Subcutaneous abdominal adipose tissue (tissue), 5 donors: ENCODE data around the gene SORBS1.

Source experiments
- H3K27ac ChIP-seq: one replicate; pipeline ENCODE4 v1.7.0; 2013; ENCODE audit warnings: low read depth, mild to moderate bottlenecking, inconsistent platforms, low read length, moderate library complexity
- H3K27me3 ChIP-seq, 5 donors: one replicate each; pipeline ENCODE4 v1.7.0; 2013; ENCODE audit warnings: low read length in 5 of 5, inconsistent platforms in 1 of 5; ENCODE audit not compliant: control insufficient read depth in 5 of 5, insufficient read depth in 4 of 5
- H3K36me3 ChIP-seq, 5 donors: one replicate each; pipeline ENCODE4 v1.7.0; 2013; ENCODE audit warnings: low read length in 5 of 5; ENCODE audit not compliant: control insufficient read depth in 5 of 5, insufficient read depth in 5 of 5
- H3K4me1 ChIP-seq, 5 donors: one replicate each; pipeline ENCODE4 v1.7.0; 2013; ENCODE audit warnings: low read length in 5 of 5, mild to moderate bottlenecking in 3 of 5, moderate library complexity in 1 of 5; ENCODE audit not compliant: control insufficient read depth in 5 of 5, insufficient read depth in 5 of 5
- H3K4me3 ChIP-seq, 5 donors: one replicate each; pipeline ENCODE4 v1.7.0; 2013; ENCODE audit warnings: low read length in 5 of 5, low read depth in 1 of 5
- H3K9ac ChIP-seq, 5 donors: one replicate each; pipeline ENCODE4 v1.7.0; 2013; ENCODE audit warnings: low read length in 5 of 5, mild to moderate bottlenecking in 4 of 5, moderate library complexity in 3 of 5
- H3K9me3 ChIP-seq, 5 donors: one replicate each; pipeline ENCODE4 v1.7.0; 2013; ENCODE audit warnings: low read length in 5 of 5; ENCODE audit not compliant: control insufficient read depth in 5 of 5
- donor health status: healthy.
- donor health status: healthy.
- donor health status: healthy.
- donor health status: healthy.
- donor health status: healthy.

SORBS1 gene

DNA sequence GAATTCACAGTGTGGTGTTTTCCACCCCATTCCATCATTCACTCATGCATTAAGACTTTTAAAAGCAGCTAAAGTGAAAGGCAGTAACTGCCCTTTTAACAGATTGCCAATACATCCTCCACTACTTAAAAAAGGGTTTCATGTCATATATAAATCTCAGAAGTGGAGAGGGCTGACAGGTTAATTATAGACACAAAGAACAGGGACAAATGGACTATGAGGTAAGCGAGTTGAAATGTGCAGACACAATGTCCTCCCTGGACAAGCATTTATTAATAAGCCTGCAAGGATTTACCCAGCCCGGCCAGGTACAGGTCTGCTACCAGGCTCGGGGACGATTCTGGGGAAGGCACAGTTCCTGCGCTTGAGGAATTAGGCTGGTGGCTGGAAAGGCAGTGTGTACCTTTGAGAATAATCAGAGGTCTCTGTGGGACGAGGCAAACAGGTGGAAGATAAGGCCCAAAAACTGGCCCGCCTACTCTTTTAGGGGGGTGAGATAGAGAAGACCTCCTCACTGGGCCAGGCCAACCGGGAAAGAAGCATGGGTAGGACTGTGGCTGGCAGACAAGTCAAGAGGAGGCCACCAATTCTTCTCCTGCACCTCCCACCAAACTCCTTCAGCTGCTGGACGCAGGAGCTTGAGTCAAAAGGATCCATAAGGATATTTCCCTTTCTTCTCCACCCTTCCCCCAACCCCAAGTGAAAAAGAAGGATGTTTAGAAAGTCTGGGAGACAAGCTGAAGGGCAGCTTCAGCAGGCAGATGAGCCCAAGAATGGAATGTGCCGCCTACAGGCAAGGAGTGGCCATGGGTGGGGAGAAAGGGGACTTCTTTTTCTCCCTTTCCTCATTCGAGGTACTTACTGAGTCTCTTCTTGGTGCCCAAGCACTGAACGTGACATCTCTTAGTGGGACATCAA lies 271.9 kb downstream of the SORBS1 start:
- no peaks in the 10 kb centered on the region for H3K36me3 ChIP-seq
- no peaks in the 10 kb centered on the region for H3K9me3 ChIP-seq
- no peaks in the 10 kb centered on the region for H3K27me3 ChIP-seq
- H3K27ac ChIP-seq: peak overlapping the region; percentile 58
- H3K4me3 ChIP-seq: peak overlapping the region; percentile 72 to 92 (median 87)
- peaks cover 5 to 51% (median 41%) of the 10 kb centered on the region in 5 donors for H3K4me1 ChIP-seq
- peak overlapping the region; percentile 19 to 84 (median 83) for H3K9ac ChIP-seq

DNA sequence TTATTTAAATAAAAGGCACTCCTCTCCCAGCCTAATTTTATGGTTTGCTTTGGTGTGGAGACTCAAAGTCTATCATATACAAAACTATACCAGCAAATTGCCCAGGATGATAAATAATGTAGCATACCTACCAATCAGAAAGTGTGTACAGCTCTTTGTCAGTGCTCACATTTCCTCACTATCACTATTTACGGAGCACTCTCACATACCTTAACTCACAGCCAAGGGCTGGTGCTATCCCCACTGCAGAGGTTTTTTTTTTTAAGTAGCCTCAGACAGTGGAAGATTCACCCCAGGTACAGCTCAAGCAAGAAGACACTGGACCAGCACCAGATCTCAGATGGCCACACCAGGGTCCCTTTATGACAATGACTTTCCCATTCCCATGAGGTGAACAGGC lies 272.9 kb downstream of the SORBS1 start:
- peak overlapping the region; percentile 35 for H3K27ac ChIP-seq
- no peaks in the 10 kb centered on the region for H3K27me3 ChIP-seq
- H3K36me3 ChIP-seq: no peaks in the 10 kb centered on the region
- H3K4me1 ChIP-seq: peaks cover 5 to 51% (median 38%) of the 10 kb centered on the region in 5 donors
- no peaks in the 10 kb centered on the region for H3K9me3 ChIP-seq
- H3K9ac ChIP-seq: peak overlapping the region in 1 of 5 donors; percentile 48
- H3K4me3 ChIP-seq: peak overlapping the region in 3 of 5 donors; percentile 72 to 88 (median 84)

DNA sequence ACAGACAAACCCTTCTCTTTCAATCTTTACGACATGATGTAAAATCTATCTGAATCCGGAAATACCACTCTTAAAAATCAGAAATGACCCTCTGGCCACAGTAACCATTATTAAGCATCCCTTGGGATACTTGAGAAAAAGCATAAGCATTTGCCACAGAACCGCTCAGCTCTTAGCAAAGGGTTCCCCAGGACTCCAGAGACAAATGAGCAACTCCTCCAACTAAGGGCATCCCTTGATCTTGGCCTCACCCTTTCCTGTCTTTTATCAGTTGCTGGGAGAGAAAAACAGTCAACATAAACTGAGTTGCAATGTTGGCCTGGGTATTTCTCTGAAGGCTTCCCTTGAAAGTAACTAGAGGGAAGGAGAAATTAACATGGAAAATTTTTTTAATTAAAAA lies 273.9 kb downstream of the SORBS1 start:
- peaks cover 5 to 51% (median 37%) of the 10 kb centered on the region in 5 donors for H3K4me1 ChIP-seq
- H3K27me3 ChIP-seq: no peaks in the 10 kb centered on the region
- peak overlapping the region; percentile 55 for H3K27ac ChIP-seq
- H3K9me3 ChIP-seq: no peaks in the 10 kb centered on the region
- peaks cover 0 to under 1% (median 0%) of the 10 kb centered on the region in 5 donors for H3K36me3 ChIP-seq
- H3K4me3 ChIP-seq: peak overlapping the region in 3 of 5 donors; percentile 15 to 88 (median 72)
- no peak overlapping the region for H3K9ac ChIP-seq

DNA sequence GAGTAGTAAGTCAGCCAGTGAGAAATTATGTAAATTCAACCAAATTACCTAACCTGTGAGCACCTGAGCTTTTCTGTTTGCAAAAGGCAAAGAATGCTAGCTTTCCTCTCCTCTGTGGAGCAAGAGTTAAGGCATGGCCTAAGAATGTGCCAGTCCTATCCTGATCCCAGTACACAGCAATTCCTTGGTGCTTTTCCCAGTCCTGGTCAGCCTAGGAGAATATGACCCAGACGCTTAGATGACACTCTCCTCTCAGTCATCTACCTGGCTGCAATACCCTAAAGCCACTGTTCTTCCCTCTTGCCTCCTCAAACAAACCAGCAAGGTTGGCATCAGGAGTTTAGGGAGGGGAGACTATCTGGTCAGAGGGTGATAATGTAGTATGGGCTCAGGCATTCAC lies 274.5 kb downstream of the SORBS1 start:
- H3K9me3 ChIP-seq: no peaks in the 10 kb centered on the region
- peaks cover 0 to 2% (median 0%) of the 10 kb centered on the region in 5 donors for H3K36me3 ChIP-seq
- H3K27me3 ChIP-seq: no peaks in the 10 kb centered on the region
- H3K4me1 ChIP-seq: peaks cover 5 to 51% (median 37%) of the 10 kb centered on the region in 5 donors
- H3K4me3 ChIP-seq: peak overlapping the region in 2 of 5 donors; percentile 34 to 72
- peak overlapping the region in 1 of 5 donors; percentile 0 for H3K9ac ChIP-seq
- peak overlapping the region; percentile 11 for H3K27ac ChIP-seq

DNA sequence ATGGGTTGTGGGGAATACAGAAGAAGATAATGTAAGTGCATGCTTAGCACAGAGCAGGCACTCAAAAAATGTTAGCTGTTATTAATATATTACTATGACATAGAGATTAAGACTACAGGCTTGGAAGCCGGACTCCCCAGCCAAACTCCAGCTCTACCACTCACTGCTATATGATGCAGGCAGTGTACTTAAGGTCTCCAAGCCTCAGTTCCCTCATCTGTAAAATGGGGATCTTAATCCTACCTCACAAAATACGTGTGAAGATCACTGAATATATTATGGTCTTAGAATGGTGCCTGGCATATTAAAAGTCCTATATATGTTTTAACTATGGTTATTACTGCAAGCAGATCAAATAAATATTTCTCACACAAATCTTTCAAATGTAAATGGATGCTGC lies 275.6 kb downstream of the SORBS1 start:
- Histone ChIP-seq H3K27me3 (no peaks in the 10 kb centered on the region), H3K9me3 (no peaks in the 10 kb centered on the region), H3K27ac (no peak overlapping the region), H3K4me1 (peaks cover 5 to 51% (median 35%) of the 10 kb centered on the region in 5 donors), H3K4me3 (no peak overlapping the region), H3K9ac (no peak overlapping the region), H3K36me3 (peaks cover 0 to 2% (median 0%) of the 10 kb centered on the region in 5 donors)

DNA sequence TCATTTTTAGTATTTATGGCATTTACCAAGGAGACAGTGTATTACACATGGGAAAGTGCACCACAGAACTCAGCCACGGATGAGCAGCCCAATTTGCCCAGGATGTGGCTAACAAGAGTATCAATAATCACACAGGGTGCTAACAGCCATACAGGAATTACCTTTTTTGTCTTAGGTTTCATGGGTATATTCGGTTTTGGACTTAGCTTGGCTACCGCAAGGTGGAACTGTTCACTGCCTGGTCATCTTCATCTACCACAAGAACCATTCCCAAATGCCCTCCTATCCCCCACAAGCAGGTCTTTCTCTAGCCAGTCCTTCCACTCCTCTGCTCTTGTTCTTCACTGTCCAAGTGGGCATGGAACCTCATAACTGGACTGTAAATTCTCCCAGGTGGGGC lies 276.4 kb downstream of the SORBS1 start:
- no peaks in the 10 kb centered on the region for H3K27me3 ChIP-seq
- H3K4me1 ChIP-seq: peaks cover 5 to 48% (median 33%) of the 10 kb centered on the region in 5 donors
- H3K27ac ChIP-seq: no peak overlapping the region
- no peak overlapping the region for H3K4me3 ChIP-seq
- H3K9me3 ChIP-seq: no peaks in the 10 kb centered on the region
- H3K9ac ChIP-seq: no peak overlapping the region
- H3K36me3 ChIP-seq: peaks cover 0 to 2% (median 0%) of the 10 kb centered on the region in 5 donors

DNA sequence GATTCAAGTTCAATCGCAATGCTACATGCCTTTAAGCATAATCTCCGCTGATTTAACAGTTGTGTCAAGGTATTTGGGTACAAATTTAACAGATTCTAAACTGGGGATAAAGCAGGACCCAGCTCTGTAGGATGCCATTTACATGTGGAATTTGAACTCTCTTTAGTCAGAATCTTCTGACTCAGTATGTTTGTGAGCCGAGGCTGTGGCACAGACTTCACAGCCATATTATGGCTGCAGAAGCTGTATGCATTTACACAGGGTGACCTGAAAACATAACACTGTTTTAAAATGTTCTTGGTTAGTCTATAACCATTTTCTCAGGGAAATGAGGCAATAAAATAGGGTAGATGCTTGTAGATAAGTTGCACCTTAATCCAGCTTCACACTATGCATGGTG lies 279.1 kb downstream of the SORBS1 start:
- H3K9ac ChIP-seq: no peak overlapping the region

DNA sequence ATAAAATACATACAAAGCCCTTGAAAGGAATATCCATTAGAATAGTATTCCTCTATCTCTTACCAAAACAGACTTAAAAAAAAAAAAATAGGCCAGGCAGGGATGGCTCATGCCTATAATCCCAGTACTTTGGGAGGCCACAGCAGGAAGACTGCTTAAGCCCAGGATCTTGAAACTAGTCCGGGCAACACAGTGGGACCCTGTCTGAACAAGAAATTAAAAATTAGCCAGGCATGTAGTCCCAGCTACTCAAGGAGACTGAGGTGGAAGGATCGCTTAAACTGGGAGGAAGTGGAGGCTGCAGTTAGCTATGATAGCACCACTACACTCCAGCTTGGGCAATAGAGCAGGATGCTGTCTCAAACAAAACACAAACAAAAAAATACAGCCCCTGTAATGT lies 280.0 kb downstream of the SORBS1 start:
- H3K9me3 ChIP-seq: no peaks in the 10 kb centered on the region
- H3K36me3 ChIP-seq: peaks cover 0 to 2% (median 0%) of the 10 kb centered on the region in 5 donors
- peaks cover 2 to 44% (median 27%) of the 10 kb centered on the region in 5 donors for H3K4me1 ChIP-seq
- H3K4me3 ChIP-seq: no peak overlapping the region
- H3K27me3 ChIP-seq: no peaks in the 10 kb centered on the region
- H3K9ac ChIP-seq: no peak overlapping the region
- H3K27ac ChIP-seq: no peak overlapping the region

More for the DNA sequence above, 279.1 kb downstream of the SORBS1 start:
- H3K4me3 ChIP-seq: no peak overlapping the region
- no peaks in the 10 kb centered on the region for H3K27me3 ChIP-seq
- H3K4me1 ChIP-seq: peaks cover 5 to 44% (median 28%) of the 10 kb centered on the region in 5 donors
- peaks cover 0 to 2% (median 0%) of the 10 kb centered on the region in 5 donors for H3K36me3 ChIP-seq
- H3K9me3 ChIP-seq: no peaks in the 10 kb centered on the region
- H3K27ac ChIP-seq: no peak overlapping the region

DNA sequence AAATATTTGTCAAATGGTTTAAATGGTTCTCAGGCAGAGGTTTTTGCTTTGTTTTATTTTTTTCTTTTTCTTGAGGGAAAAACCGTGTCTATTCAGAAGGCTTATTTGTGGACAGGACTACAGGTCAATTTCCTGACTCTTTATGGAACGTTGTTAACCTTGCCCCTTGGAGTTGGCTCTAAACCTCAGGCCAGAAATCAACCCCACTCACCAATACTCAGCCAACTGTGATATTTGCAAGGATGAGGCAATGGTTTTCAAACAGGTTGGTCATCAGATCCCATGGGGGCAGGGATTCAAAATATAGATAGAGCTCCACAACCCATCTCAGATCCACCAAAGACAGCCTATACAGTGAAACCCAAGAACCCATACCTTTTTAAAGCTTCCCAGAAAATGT lies 280.5 kb downstream of the SORBS1 start:
- Histone ChIP-seq H3K27me3 (no peaks in the 10 kb centered on the region), H3K27ac (no peak overlapping the region), H3K9me3 (no peaks in the 10 kb centered on the region), H3K4me1 (peaks cover 2 to 50% (median 33%) of the 10 kb centered on the region in 5 donors), H3K9ac (no peak overlapping the region), H3K36me3 (peaks cover 0 to 2% (median 0%) of the 10 kb centered on the region in 5 donors), H3K4me3 (no peak overlapping the region)
